HG02678 (cell line): ENCODE measurements around the gene KAT7.
A peak's percentile ranks its signal among the peaks of the same experiment; 100 is the strongest.

Experiments used
- ATAC-seq: cut with Tn5 transposase; IDR thresholded peaks from one replicate; pipeline ENCODE4 v1.9.1; 2021; ENCODE audit warnings: mild to moderate bottlenecking, moderate library complexity; ENCODE audit not compliant: unreplicated experiment

KAT7 gene

GRCh38 chr17:49862781-49863331 is 74.4 kb downstream of the KAT7 start:
- no peak for ATAC-seq

GRCh38 chr17:49866019-49866380 is 77.5 kb downstream of the KAT7 start:
- ATAC-seq: no peak

- no peak for ATAC-seq
Observed at GRCh38 chr17:49866882-49867413, 78.5 kb downstream of the KAT7 start.

DNA sequence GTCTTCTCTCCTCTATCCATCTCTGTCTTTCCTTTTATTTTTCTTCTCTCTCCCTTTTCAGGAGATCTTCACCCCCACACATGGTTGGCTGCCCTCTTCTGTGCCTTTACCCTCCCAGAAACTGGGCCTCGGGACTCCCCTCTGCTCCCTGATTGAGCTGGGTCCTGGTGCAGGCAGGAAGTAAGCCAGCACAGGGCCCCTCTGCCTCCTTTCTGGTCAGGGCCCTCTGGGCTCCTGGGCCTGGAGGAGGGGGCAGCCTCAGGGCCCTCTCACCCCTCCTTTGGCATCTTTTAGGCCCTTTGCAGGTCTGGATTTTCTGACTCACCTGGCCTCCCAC is 80.5 kb downstream of the KAT7 start:
- no peak for ATAC-seq

GRCh38 chr17:49870298-49870697 is 81.8 kb downstream of the KAT7 start:
- no peak for ATAC-seq

DNA sequence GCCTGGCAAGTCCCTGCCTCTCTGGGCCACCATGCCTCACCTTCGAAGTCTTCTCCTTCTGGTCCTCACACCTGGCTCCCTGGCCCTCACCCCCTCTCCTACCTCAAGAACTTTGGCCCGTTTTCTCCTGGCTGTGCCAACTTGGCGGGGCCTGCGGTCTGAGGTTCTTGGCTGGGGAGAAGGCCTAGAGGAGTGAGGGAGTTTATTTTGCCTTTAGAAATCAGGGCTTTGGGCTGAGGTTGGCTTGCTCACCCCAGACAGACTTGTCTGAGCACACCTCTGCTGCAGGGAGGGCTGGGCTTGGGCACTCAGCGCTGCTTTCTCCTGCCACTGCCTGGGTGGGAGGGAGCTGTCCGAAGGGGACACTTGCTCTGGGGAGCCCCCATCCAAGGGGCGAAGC is 82.7 kb downstream of the KAT7 start:
- ATAC-seq: no peak

DNA sequence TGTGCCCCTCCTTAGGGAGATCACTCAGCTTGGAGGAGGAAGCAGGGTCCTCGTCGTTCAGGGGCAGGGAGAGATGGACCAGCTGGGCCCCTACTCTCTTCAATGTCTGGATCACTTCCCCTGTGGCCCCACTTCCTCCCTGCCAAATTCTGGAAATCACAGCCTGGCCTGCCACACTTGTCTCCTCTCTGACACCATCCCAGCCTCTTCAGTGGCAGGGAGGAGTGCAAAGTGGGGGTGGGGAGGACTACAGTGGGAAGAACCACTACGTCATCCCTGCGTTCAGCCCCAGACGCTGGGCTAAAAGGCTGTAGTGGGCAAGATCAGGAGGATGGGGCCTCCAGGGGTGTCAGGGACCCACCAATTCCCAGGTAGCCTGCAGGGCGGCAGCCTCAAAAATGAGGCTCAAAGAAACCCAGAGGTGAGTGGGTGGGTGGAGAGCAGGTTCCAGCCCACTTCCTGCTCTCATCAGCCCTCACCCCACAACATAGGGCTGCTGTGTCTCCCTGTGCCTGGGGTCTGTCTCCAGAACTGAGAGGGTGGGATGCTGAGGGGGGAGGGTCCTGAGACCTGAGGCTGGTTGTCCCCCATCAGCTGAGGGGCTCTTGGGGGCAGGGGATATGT is 84.4 kb downstream of the KAT7 start:
- ATAC-seq: no peak

GRCh38 chr17:49873466-49873865 is 85.0 kb downstream of the KAT7 start:
- no peak for ATAC-seq

- ATAC-seq: no peak
Observed at GRCh38 chr17:49873926-49874325, 85.4 kb downstream of the KAT7 start.

DNA sequence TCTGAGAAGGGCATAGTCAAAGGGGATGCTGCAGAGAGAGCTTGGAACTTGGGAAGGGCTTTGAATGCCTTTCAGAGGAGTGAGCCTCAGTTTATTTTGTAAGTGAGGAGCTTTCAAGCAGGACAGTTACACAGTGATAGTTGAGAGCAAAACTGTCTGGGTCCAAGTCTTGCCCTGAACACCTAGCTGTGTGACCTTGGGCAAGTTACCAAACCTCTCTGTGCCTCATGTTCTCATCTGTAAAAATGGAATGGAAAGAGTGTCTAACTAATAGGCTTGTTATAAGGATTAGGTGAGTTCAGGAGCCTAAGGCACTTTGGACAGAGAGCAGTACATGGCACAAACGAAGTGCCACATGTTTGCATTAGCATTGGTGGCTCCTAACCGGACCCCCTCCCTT is 86.4 kb downstream of the KAT7 start:
- no peak for ATAC-seq

GRCh38 chr17:49875685-49876084 is 87.2 kb downstream of the KAT7 start:
- ATAC-seq: no peak

- no peak for ATAC-seq
Observed at GRCh38 chr17:49878931-49879904, 90.7 kb downstream of the KAT7 start.

DNA sequence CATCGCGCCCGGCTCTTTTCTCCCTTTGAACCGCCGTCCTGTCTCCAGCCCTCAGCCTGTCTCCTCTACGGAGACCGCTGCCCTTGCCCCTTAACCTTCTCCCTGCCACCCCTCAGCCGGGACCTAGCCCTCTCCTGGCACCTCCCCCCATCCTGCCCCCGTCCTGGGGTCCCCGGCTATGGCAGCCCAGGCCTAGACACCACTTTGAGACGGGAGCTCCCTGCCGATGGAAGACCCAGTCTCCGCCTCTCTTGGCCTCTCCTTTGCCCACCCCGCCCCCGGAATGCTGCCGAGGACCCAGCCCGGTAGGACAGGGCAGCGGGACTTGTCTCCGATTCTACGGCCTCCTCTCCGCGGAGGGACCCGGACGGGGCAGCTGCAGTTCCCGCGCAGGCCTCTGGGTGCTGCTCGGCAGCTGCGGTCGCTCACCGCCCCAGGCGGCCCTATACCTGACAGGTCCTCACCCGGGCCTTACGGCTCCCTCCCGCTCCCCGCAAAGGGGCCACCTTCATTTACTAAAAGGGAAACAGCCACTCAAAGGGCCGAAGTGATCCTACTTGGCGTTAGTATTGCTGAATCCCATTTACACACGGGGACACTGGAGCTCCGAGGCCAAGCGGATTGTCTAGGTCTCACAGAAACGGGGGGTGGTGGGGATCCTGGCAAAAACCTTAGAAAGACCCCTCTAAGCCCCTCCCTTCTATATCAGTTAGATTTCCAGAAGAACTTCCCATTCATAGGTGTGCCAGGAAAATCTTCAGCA is 92.0 kb downstream of the KAT7 start:
- peak; percentile 83 for ATAC-seq

DNA sequence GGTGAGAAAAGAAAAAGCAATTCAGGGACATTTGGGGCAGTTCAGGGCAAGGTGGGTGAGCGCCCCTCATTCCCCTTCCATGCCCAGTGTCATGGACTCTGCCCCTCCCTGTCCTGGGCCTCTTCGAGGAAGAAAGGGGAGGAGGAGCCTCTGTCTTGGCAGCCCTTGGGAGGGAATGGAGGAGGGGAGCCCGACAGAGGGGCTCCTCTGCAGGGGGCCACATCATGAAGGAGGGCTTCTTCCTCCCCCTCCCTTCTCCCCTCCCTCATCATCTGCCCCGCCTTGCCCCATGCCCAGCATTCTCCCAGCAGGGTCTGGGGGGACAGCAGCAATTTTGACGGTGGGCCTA is 92.5 kb downstream of the KAT7 start:
- no peak for ATAC-seq

GRCh38 chr17:49882434-49882833 is 94.0 kb downstream of the KAT7 start:
- no peak for ATAC-seq
